ENCODE data around the gene NUTM2G. TPM values are rescaled to one million over a fixed set of nuclear protein-coding genes. Genes with fewer than 3 reads are reported as not detected.
"Not testable (repeated sequence)": the region's sequence is repeated elsewhere in the genome, so short reads cannot be mapped to it uniquely, and the experiment has no call there.

NUTM2G gene
- total RNA-seq, 4 donors from 2014 or later = not detected

- H3K4me1 ChIP-seq; H3K27me3 ChIP-seq; H3K36me3 ChIP-seq; H3K4me3 ChIP-seq; intact Hi-C loops (cut with DNase I; ENCODE audit: low total_unique reads); H3K27ac ChIP-seq; DNase-seq; H3K9me3 ChIP-seq: not testable (repeated sequence)
Observed at GRCh38 chr9:96937442-96937841, 8.8 kb downstream of the NUTM2G start.

GRCh38 chr9:96938957-96939665, 10.5 kb downstream of the NUTM2G start:
- H3K27ac ChIP-seq; H3K9me3 ChIP-seq; H3K4me3 ChIP-seq; H3K36me3 ChIP-seq; H3K4me1 ChIP-seq; DNase-seq; intact Hi-C loops (cut with DNase I; ENCODE audit: low total_unique reads); H3K27me3 ChIP-seq: not testable (repeated sequence)

DNA sequence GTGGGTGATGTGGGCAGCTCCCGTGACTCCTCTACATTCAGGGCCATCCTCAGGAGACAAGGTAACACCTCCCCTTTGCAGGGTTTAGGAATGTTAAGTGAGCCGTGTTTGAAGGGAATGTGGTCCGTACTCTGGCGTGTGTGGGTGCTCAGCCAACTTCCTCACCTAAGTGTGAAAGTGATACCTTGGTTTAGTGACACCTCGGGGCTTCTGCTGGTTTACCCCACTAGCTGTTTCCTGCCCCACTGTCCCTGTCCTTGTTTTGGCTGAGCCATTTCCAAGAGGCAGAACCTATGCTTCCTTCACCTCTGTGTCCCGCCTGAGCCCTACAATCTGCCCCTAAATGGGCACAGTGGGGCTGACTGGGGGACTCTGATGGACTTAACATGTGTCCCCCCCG, 12.3 kb downstream of the NUTM2G start:
- H3K4me3 ChIP-seq; H3K36me3 ChIP-seq; intact Hi-C loops (cut with DNase I; ENCODE audit: low total_unique reads); H3K4me1 ChIP-seq; DNase-seq; H3K27ac ChIP-seq; H3K27me3 ChIP-seq; H3K9me3 ChIP-seq: not testable (repeated sequence)

DNA sequence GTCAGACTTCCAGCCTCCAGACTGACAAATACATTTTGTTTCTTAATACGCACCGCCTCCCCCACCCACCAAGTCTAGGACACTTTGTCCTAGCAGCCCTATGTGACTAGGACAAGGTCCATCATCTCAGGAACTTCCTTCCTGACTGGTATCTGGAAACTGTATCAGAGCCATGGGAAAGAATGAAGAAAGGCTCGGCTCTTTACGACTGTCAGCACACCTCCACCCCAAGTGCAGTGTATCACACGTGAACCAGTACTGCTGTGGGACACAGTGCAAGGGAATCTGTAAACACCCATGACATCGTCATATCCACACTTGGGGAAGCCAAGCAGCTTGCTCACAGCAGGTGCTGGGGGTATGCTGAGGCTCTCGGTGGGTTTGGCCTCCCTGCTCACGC, 13.0 kb downstream of the NUTM2G start:
- intact Hi-C loops (cut with DNase I; ENCODE audit: low total_unique reads); H3K36me3 ChIP-seq; H3K9me3 ChIP-seq; H3K4me3 ChIP-seq; DNase-seq; H3K4me1 ChIP-seq; H3K27ac ChIP-seq; H3K27me3 ChIP-seq: not testable (repeated sequence)

GRCh38 chr9:96942181-96942580, 13.5 kb downstream of the NUTM2G start:
- H3K4me3 ChIP-seq; H3K27me3 ChIP-seq; intact Hi-C loops (cut with DNase I; ENCODE audit: low total_unique reads); H3K4me1 ChIP-seq; H3K9me3 ChIP-seq; DNase-seq; H3K36me3 ChIP-seq; H3K27ac ChIP-seq: not testable (repeated sequence)

DNA sequence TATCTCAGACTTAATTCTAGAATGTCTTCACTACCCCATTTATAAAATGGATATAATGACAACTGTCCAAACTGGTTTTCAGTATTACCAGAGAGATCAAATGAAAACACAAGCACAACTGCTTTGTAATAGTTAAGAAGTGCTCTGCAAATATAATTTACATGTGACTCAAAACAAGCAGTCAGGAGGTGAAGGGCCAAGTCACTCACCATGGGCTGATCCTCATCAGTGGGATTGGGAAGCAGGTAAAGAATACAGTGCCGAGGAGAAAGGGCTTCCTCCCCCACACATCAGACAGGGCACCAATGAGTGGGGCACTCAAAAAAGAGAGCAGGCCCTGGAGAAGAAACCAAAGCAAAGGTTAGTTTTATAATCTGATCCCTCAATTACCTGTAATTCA, 20.7 kb downstream of the NUTM2G start:
- H3K4me1 ChIP-seq; H3K9me3 ChIP-seq; H3K27me3 ChIP-seq; intact Hi-C loops (cut with DNase I; ENCODE audit: low total_unique reads); H3K36me3 ChIP-seq; H3K4me3 ChIP-seq; H3K27ac ChIP-seq; DNase-seq: not testable (repeated sequence)

DNA sequence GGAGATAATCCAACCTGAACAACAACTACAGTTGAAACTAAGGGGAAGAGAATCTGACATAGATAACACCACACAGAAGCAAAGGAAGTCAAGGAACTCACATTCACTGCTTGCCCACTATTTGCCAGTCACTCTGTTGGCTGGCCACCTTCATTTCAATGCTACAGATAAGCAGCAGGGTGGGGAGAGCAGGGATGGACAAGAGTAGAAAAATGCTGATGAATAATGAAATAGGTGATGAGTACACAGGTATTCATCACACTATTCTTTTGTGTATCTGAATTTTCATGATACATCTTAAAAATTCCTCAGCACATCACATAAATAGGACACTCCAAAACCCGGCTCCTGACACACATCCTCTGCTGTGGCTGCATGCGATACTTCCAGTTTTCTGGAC, 21.9 kb downstream of the NUTM2G start:
- H3K36me3 ChIP-seq; H3K27me3 ChIP-seq; DNase-seq; H3K27ac ChIP-seq; H3K4me1 ChIP-seq; intact Hi-C loops (cut with DNase I; ENCODE audit: low total_unique reads); H3K4me3 ChIP-seq; H3K9me3 ChIP-seq: not testable (repeated sequence)

- not testable (repeated sequence) for H3K9me3 ChIP-seq, DNase-seq
Observed at GRCh38 chr9:96967591-96967990, 38.9 kb downstream of the NUTM2G start.

GRCh38 chr9:96972552-96972951, 43.9 kb downstream of the NUTM2G start:
- H3K27me3 ChIP-seq; H3K36me3 ChIP-seq; H3K9me3 ChIP-seq; H3K4me3 ChIP-seq; intact Hi-C loops (cut with DNase I; ENCODE audit: low total_unique reads); H3K27ac ChIP-seq; DNase-seq; H3K4me1 ChIP-seq: not testable (repeated sequence)

More at GRCh38 chr9:96967591-96967990, 38.9 kb downstream of the NUTM2G start:
- H3K4me3 ChIP-seq; H3K27me3 ChIP-seq; H3K27ac ChIP-seq; H3K36me3 ChIP-seq; intact Hi-C loops (cut with DNase I; ENCODE audit: low total_unique reads); H3K4me1 ChIP-seq: not testable (repeated sequence)

DNA sequence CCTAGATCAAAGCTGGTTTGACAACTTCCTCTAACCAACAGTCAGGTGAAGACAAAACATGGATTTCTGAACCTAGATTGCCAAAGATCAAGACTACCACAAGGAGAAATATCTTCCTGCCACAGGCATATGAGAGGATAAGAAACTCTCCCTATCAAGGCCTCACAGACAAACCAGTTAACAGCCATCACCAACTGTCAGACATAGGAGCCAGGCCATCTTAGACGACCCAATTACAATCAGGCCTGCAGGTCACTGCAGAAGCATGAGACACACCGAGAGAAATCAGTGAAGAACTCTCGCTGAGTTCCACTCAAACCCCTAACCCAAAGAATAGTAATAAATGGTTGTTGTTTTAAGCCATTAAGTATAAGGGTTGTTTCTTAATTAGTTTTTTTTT, 45.4 kb downstream of the NUTM2G start:
- H3K36me3 ChIP-seq; H3K9me3 ChIP-seq; H3K27ac ChIP-seq; H3K27me3 ChIP-seq; H3K4me3 ChIP-seq; intact Hi-C loops (cut with DNase I; ENCODE audit: low total_unique reads); H3K4me1 ChIP-seq; DNase-seq: not testable (repeated sequence)

- H3K4me3 ChIP-seq; H3K27me3 ChIP-seq; H3K27ac ChIP-seq; H3K9me3 ChIP-seq; intact Hi-C loops (cut with DNase I; ENCODE audit: low total_unique reads); H3K4me1 ChIP-seq; H3K36me3 ChIP-seq; DNase-seq: not testable (repeated sequence)
Observed at GRCh38 chr9:96983496-96984122, 55.0 kb downstream of the NUTM2G start.

DNA sequence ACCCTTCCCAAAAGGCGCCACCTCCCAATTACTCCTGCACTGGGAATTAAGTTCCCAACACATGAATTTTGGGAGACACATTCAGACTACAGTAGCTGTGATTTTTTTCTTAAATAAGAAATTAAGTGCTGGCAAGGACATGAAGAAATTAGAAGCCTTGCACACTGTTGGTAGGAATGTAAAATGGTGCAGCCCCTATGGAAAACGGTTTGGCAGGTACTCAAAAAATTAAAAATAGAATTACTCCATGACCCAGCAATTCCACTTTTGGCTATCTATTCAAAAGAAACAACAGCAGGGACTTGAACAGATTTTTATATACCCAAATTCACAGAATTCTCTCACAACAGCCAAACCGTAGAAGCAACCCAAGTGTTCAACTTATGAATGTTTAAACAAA, 55.5 kb downstream of the NUTM2G start:
- H3K36me3 ChIP-seq; H3K4me1 ChIP-seq; H3K9me3 ChIP-seq; intact Hi-C loops (cut with DNase I; ENCODE audit: low total_unique reads); H3K4me3 ChIP-seq; H3K27me3 ChIP-seq; H3K27ac ChIP-seq; DNase-seq: not testable (repeated sequence)

- H3K9me3 ChIP-seq; H3K36me3 ChIP-seq; H3K4me3 ChIP-seq; H3K27ac ChIP-seq; H3K27me3 ChIP-seq; H3K4me1 ChIP-seq; intact Hi-C loops (cut with DNase I; ENCODE audit: low total_unique reads); DNase-seq: not testable (repeated sequence)
Observed at GRCh38 chr9:96984887-96985286, 56.2 kb downstream of the NUTM2G start.
